22Rv1 (cell line): ENCODE data around the gene SPX.

Experiments used
- CTCF ChIP-seq: fragments of 450-650 bp; IDR thresholded peaks from 2 replicates; pipeline ENCODE4 v1.5.1; 2017; ENCODE audit warnings: mild to moderate bottlenecking
- ZFX ChIP-seq: fragments of 450-650 bp; IDR thresholded peaks from 2 replicates; pipeline ENCODE4 v1.6.1; 2017; ENCODE audit warnings: antibody characterized with exemption, borderline replicate concordance

GRCh38 chr12:21577516-21577915 is 51.4 kb downstream of the SPX start:
- TF ChIP-seq CTCF (no peak), ZFX (no peak)
